HL-60 (cell line): ENCODE measurements around the gene ASPDH.

ENCODE experiments used
- GABPA ChIP-seq: IDR thresholded peaks from 2 replicates; pipeline ENCODE4 v1.6.1; 2012; ENCODE audit warnings: low read depth
- POLR2AphosphoS5 ChIP-seq: IDR thresholded peaks from 2 replicates; pipeline ENCODE4 v1.6.1; 2012; ENCODE audit warnings: low read depth
- SPI1 ChIP-seq: IDR thresholded peaks from 2 replicates; pipeline ENCODE4 v1.6.1; 2012; ENCODE audit warnings: low read depth, mild to moderate bottlenecking, borderline replicate concordance
- TF ChIP-seq, protein P1 (sequence below): IDR thresholded peaks from one replicate; pipeline ENCODE4 v1.5.1; 2011; ENCODE audit warnings: low read length, control low read depth, inconsistent platforms; ENCODE audit not compliant: insufficient read depth
- TF ChIP-seq, protein P2 (sequence below): IDR thresholded peaks from 2 replicates; pipeline ENCODE4 v1.6.1; 2012; ENCODE audit warnings: low read depth; ENCODE audit not compliant: insufficient replicate concordance

DNA sequence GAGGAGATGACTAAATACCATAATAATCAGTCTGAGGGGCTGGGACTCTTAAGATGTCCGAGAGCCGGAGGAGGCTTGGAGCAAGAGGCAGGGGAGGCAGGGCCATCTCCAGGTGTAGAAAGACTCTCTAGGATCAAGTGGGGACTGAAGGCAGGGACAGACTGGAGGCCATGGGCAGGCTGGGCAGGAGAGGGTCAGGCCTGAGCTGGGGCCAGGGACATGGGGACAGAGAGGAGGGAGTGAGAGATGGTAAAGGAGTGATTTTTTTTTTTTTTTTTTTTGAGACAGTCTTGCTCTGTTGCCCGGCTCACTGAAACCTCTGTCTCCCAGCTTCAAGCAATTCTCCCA is 4.9 kb downstream of the ASPDH start:
- TF ChIP-seq, protein P1, sequence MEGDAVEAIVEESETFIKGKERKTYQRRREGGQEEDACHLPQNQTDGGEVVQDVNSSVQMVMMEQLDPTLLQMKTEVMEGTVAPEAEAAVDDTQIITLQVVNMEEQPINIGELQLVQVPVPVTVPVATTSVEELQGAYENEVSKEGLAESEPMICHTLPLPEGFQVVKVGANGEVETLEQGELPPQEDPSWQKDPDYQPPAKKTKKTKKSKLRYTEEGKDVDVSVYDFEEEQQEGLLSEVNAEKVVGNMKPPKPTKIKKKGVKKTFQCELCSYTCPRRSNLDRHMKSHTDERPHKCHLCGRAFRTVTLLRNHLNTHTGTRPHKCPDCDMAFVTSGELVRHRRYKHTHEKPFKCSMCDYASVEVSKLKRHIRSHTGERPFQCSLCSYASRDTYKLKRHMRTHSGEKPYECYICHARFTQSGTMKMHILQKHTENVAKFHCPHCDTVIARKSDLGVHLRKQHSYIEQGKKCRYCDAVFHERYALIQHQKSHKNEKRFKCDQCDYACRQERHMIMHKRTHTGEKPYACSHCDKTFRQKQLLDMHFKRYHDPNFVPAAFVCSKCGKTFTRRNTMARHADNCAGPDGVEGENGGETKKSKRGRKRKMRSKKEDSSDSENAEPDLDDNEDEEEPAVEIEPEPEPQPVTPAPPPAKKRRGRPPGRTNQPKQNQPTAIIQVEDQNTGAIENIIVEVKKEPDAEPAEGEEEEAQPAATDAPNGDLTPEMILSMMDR, result no peak
- no peak for TF ChIP-seq POLR2AphosphoS5
- TF ChIP-seq SPI1, result no peak
- TF ChIP-seq, protein P2, sequence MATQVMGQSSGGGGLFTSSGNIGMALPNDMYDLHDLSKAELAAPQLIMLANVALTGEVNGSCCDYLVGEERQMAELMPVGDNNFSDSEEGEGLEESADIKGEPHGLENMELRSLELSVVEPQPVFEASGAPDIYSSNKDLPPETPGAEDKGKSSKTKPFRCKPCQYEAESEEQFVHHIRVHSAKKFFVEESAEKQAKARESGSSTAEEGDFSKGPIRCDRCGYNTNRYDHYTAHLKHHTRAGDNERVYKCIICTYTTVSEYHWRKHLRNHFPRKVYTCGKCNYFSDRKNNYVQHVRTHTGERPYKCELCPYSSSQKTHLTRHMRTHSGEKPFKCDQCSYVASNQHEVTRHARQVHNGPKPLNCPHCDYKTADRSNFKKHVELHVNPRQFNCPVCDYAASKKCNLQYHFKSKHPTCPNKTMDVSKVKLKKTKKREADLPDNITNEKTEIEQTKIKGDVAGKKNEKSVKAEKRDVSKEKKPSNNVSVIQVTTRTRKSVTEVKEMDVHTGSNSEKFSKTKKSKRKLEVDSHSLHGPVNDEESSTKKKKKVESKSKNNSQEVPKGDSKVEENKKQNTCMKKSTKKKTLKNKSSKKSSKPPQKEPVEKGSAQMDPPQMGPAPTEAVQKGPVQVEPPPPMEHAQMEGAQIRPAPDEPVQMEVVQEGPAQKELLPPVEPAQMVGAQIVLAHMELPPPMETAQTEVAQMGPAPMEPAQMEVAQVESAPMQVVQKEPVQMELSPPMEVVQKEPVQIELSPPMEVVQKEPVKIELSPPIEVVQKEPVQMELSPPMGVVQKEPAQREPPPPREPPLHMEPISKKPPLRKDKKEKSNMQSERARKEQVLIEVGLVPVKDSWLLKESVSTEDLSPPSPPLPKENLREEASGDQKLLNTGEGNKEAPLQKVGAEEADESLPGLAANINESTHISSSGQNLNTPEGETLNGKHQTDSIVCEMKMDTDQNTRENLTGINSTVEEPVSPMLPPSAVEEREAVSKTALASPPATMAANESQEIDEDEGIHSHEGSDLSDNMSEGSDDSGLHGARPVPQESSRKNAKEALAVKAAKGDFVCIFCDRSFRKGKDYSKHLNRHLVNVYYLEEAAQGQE, result no peak
- TF ChIP-seq GABPA, result no peak
